GM18907 (cell line): ENCODE results near the gene OR2AT4.
A peak's percentile ranks its signal among the peaks of the same experiment; 100 is the strongest.
"Not testable (repeated sequence)": the region's sequence is repeated elsewhere in the genome, so short reads cannot be mapped to it uniquely, and the experiment has no call there.

ENCODE experiments used
- ATAC-seq: cut with Tn5 transposase; IDR thresholded peaks from one replicate; pipeline ENCODE4 v1.9.1; 2021; ENCODE audit warnings: mild to moderate bottlenecking, moderate library complexity; ENCODE audit not compliant: unreplicated experiment

The OR2AT4 gene

DNA sequence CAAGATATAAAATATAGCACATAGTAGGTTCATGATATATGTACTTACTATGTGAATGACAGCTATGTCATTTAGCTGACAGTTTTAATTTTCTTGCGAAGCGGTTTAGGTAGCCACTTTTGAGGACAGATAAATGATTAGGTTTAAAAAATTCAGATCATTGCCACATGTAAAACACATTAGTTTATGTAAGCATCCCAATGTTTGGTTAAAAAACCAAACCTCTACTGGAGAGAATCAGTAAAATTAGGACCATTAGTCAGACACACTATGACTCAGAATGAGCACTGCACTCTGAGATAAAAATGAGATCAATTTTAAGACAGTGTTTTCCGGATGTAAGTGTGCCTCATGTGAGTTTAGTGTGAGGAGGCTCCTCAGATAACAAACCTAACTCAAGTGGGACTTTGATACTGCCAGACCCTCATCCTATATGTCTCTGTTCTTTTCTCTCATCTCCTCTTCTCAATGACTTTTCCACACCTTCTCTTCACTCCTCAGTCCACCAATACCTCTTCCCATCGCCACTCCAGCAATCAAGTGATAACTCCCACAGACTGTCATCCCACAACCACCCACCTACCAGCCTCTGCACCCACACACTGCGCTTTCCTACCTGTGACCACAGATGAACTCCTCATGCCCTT is 6.8 kb upstream of the OR2AT4 start:
- no peak for ATAC-seq

DNA sequence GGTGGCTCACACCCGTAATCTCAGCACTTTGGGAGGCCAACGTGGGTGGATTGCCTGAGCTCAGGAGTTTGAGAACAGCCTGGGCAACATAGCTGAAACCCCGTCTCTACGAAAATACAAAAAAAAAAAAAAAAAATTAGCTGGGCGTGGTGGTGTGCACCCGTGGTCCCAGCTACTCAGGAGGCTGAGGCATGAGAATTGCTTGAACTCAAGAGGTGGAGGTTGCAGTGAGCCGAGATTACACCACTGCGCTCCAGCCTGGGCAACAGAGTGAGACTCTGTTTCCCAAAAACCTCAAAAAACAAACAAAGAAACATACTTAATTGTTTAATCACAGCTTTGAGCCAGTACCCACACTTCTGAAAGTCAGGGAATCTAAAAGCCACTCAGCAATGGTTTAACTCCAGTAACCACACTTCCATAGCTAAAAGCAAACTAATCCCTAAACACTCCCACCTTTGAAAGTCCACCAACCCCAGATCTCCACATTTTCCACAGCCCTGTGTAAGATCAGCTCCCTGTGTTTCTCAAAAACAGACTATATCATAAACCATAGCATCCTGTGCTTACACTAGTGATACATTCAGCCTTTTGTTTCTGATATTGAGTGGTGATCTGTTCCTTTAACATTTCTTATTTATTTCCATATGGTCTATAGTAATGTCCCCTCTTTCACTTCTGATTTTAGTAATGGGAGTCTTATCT is 4.9 kb upstream of the OR2AT4 start:
- ATAC-seq: no peak

DNA sequence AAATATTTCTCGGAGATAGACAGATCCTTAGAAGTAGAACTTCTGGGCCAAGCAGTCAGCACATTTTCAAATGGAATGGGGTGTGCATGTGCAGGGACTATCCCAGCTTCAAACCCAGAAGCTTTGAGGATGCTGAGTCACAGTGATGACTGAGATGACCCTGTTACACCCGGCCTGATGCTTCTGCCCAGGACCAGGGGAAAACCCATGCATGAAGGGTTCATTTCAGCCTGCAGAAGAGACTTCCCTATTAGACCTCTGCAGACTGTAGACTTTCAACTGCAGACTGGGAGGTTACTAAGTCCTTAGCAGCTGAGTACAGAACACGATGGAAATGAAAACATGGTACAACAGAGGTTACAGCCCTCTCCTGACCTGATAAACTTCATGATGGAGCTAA is 3.6 kb upstream of the OR2AT4 start:
- peak; percentile 94 for ATAC-seq

DNA sequence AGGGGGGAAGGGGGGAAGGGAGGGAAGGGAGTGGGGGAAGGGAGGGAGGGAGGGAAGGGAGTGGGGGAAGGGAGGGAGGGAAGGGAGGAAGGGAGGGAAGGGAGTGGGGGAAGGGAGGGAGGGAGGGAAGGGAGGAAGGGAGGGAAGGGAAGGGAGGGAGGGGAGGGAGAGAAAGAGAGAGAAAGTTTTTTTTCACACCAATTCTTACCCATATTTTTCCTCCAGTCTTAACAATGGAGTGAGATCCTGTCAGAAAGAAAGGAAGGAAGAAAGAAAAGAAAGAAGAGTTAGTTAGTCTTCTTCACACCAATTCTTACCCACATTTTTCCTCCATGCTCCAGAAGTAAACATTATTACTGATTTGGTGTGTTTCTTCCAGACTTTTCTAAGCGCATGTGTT is 3.0 kb upstream of the OR2AT4 start:
- ATAC-seq: no peak

DNA sequence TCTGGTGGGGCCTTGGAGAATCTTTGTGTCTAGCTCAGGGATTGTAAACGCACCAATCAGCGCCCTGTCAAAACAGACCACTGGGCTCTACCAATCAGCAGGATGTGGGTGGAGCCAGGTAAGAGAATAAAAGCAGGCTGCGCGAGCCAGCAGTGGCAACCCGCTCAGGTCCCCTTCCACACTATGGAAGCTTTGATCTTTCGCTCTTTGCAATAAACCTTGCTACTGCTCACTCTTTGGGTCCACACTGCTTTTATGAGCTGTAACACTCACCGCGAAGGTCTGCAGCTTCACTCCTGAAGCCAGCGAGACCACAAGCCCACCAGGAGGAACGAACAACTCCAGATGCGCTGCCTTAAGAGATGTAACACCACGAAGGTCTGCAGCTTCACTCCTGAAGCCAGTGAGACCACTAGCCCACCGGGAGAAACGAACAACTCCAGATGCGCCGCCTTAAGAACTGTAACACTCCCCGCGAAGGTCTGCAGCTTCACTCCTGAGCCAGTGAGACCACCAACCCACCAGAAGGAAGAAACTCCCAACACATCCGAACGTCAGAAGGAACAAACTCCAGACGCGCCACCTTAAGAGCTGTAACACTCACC is 2.3 kb upstream of the OR2AT4 start:
- not testable (repeated sequence) for ATAC-seq

DNA sequence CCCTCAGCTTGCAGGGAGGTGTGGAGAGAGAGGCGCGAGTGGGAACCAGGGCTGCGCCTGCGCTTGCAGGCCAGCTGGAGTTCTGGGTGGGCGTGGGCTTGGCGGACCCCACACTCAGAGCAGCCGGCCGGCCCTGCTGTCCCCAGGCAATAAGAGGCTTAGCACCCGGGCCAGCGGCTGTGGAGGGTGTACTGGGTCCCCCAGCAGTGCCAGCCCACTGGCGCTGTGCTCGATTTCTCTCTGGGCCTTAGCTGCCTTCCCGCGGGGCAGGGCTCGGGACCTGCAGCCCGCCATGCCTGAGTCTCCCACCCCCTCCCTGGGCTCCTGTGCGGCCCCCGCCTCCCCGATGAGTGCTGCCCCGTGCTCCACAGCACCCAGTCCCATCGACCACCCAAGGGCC is 1.5 kb upstream of the OR2AT4 start:
- ATAC-seq: not testable (repeated sequence)

DNA sequence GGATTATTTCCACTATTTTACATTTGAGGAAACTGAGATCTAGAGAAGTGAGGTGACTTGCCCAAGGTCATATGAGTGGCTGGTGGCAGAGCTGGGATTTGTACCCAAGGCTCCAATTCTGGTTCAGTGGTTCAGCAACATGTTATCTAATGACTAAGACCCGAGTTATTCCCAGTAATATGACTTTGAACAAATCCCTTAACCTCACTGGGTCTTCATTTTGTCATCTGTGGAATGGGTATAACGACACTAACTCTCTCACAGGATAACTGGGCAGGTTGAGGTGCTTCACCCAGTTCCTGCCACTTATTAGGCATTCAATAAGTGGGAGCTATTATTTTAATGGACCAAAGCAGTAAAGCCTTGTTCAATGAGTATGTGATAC is 489 bp upstream of the OR2AT4 start:
- ATAC-seq: no peak

DNA sequence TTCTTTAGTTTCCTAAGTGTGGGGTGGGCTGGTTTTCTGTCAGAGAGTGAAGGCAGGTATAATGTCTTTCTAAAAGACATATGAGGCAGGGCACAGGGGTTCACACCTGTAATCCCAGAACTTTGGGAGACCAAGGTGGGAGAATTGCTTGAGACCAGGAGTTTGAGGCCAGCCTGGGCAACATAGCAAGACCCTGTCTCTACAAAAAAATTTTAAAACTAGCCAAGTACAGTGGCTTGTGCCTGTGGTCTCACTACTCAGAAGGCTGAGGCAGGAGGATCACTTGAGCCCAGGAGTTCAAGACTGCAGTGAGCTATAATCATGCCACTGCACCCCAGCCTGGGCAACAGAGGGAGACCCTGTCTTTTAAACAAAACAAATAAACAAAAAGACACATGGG is 2.3 kb downstream of the OR2AT4 start:
- not testable (repeated sequence) for ATAC-seq

DNA sequence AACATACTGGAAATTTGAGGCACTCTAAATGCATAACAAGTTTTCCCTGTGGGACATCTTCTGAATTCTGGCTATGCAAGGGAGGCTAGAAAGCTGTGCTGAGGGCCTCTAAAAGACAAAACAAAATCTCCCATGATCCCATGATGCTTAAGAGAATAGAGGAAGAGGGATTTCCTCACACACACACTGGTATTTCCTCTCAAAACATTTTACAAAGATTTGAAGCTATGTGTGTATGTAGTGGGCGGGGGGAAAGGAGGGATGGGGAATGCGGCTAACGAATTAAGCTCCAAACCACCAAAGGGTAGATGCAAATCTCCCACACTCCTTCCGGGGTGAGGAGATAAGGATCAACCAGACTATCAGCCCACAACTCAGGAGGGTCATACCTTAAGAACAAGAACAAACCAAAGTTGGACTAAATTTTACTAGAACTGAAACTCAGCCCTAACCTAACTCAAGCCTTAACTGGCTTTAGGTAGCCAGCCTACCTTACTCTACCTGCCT is 6.0 kb downstream of the OR2AT4 start:
- ATAC-seq: no peak

DNA sequence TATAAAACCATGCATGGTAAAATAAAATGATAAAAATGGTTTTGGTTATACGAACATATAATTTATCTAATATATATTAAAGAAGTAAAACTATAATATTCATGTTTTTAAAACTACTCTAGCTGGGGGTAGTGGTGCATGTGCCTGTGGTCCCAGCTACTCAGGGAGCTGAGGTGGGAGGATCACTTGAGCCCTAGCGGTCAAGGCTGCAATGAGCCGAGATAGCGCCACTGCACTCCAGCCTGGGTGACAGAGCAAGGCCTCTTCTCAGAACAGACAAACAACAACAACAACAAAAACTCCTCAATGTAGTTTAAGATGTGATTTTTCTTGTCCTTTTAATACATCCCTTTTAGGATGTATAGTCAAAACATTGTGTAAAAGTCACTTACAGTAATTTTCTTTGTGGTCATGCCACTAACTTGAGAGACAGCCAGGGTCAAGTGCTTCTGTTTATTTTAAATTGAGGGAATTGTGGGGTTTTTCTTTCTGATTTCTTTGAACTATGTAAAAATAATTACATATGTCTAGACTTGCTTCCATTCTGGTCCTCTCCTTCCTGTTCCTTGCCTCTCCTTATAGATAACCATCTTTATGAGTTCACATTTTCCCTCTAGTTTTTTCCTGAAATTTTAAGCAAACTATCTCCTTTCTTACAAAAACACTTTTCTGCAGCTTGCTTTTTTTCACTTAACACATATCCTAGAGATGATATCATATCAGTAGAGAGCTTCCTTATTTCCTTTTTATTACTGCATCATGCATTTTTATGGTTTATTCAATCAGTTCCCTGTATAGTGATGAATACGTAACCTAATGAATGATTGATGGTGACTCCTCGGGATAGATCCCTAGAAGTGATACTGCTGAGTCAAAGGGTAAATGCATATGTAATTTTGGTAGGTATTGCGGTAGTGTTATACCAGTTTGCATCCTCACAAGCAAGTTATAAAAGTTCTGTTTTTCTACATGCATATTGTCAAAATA is 9.1 kb downstream of the OR2AT4 start:
- no peak for ATAC-seq

DNA sequence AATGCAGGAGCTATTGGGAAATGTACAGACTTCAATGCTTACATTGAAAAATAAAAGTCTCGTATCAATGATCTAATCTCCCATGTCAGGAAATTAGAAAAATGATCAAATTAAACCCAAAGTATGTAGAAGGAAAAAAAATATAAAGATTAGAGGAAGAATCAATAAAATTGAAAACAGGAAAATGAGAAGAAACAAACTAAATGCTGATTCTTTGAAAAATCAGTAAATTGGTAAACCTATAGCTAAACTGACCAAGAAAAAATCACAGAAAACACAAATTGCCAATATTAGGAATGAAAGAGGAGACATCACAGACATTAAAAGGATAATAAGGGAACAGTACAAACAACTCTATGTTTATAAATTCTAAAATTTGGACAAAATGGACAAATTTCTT is 11.8 kb downstream of the OR2AT4 start:
- no peak for ATAC-seq

DNA sequence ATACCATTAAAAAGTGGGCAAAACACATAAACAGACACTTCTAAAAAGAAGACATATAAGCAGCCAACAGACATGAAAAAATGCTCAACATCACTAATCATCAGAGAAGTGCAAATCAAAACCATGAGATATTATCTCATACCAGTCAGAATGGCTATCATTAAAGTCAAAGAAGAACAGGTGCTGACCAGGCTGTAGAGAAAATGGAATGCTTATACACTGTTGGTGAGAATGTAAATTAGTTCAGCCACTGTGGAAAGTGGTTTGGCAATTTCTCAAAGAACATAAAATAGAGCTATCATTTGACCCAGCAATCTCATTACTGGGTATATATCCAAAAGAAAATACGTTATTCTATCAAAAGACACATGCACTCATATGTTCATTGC is 13.5 kb downstream of the OR2AT4 start:
- ATAC-seq: no peak

DNA sequence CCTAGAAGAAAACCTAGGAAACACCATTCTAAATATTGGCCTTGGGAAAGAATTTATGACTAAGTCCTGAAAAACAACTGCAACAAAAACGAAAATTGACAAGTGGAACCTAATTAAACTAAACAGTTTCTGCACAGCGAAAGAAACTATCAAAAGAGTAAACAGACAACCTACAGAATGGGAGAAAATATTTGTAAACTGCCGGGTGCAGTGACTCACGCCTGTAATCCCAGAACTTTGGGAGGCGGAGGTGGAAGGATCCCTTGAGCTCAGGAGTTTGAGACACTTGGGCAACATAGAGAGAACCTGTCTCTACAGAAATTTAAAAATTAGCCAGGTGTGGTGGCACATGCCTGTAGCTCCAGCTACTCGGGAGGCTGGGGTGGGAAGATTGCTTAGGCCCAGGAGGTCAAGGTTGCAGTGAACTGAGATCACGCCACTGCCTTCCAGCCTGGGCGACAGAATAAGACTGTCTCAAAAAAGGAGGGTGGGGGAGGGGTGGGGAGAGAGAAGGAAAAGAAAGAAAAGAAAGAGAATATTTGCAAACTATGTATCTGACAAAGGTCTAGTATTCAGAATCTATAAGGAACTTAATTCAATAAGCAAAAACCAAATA is 14.0 kb downstream of the OR2AT4 start:
- no peak for ATAC-seq

DNA sequence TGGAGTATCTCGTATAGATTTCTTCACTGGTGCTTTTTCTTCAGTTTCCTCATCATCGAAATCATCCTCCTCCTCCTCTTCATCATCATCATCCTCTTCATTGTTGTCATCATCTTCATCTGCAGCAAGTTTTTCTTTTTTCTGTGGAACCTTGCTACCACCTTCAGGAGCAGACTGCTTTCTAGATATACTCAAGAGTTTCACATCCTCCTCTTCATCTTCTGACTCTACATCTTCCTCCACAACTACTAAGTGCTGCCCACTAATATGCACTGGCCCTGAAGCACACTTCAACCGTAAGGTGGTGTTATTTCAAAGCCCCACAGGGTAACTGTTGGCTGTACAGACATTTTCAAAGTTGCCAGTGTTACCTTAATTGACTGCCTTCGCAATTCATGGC is 17.1 kb downstream of the OR2AT4 start:
- no peak for ATAC-seq

DNA sequence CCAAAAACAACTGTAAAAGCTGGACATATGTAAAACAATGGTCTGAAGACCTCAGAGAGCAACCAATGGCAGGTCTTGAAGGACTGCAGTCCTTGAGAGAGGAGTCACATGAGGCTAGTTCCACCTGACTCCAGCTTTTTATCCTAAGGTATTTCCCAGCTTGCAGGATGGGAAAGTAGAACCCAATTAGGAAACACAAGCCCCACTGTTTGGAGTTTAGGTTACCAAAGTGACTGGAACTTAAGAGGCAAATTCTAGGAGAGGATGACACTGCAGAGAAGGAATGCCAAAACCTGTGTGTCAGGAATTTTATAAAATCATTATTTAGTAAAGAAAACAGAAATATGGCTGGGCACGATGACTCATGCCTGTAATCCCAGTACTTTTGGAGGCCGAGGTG is 18.4 kb downstream of the OR2AT4 start:
- ATAC-seq: no peak

DNA sequence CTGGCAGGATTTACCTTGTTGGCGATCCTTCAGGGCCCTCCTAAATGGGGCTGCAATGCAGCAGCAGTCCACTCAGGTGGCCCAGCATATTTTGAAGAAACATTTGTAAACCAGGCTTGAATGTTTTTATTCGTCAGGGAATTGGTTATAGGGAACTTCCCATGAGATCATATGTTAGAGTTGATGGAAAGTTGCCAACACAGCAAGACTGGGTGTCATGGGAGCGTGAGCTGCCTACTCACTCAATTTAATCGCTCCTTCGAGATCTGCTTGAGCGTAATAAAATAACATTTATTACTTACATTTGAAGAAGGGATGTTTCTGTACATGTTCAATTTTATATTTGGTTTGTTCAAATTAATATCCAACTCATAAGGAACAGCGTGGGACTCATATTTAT is 19.4 kb downstream of the OR2AT4 start:
- ATAC-seq: no peak

DNA sequence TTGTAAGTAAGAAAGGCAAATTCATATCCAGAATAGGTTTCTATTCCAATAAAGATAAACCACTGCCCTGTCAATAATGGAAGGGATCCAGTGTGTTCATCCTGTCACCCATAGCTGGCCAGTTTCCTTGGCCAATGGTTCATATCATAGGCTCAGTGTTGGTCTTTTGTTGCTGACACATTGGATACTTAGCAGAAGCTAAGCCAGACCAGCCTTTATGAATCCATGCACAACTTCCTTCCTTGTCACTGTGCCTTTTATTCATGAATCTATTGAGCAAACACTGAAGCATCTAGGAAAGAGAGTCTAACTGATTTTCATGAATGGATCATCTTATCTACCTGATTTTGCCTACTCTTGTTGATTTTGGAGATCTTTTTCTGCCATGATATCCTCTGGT is 20.0 kb downstream of the OR2AT4 start:
- no peak for ATAC-seq

DNA sequence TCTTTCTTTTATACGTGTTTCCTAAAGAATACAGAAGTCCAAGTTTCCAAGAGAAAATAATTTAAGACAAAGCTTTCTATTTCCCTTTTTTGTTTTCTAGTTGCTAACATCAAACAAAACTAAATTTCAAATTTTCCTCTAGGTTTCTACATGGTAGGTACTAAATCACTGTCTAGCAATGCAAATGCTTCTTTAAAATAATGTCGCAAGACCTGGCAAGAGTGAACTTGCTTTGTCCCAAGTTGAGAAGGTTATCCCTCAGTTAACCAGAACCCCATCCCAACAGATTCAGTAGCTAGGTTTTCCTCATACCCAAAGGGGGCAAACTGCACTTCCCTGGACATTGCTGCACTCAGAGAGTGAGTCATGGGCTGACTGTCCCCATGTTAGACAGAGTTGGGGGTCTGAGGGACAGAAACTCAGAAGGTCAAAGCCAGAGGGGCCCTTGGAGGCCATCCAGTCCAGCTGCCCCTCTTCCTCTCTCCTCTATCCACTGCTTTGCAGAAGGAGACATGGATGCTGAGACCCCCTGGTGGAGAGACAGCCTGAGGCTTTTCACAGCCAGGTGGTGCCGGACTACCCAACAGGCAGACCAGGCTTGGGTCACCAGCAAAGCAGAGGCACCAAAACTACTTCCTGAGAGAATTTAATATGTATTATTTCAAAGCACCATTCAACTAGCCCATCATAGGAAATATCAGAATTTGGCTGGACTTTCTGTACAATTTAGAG is 23.1 kb downstream of the OR2AT4 start:
- no peak for ATAC-seq

DNA sequence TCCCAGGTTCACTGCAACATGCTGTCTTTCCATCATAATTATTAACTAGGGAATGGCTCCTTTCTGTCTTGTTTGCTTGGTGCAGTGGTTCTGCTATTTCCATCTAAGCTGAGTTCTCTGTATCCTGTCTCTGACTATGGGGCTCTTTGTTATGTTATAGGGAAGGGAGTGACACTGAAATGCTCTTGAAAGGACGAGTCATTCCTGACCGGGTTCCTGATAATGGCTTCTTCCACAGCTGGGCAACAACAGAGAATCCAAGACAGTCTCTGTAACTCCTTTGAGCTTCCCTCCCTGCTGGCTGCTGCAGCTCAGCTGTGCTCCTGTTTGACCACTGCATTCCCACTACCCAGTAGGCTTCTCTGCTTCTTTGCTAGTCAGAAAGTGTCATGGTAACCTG is 24.1 kb downstream of the OR2AT4 start:
- no peak for ATAC-seq

DNA sequence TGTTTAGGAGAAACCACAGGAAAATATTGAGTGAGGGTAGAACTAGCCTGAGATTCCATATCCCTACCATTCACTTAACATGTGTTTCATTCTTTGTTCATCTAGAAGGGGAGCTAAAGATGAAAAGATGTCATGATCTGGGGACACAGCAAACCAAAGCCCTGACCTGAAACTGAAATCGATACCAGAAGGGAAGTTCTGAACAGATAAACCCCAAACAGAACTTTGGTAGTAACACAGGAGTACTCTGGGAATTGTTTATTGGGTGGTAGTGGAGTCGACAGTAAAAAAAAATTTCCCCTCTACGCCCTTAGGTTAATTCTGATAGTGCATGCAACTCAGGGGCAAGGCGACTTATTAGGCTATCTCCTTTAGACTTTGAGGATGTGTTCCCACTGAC is 27.2 kb downstream of the OR2AT4 start:
- no peak for ATAC-seq
